C1 segment of cervical spinal cord (tissue), 14 donors: Measurements from ENCODE around the gene PCDH15.
"Not testable (repeated sequence)": the region's sequence is repeated elsewhere in the genome, so short reads cannot be mapped to it uniquely, and the experiment has no call there.

ENCODE experiments used
- DNase-seq, 14 donors: peaks; one replicate each; lab custom pipeline; 2025; lab: John Stamatoyannopoulos, UW

The PCDH15 gene

DNA sequence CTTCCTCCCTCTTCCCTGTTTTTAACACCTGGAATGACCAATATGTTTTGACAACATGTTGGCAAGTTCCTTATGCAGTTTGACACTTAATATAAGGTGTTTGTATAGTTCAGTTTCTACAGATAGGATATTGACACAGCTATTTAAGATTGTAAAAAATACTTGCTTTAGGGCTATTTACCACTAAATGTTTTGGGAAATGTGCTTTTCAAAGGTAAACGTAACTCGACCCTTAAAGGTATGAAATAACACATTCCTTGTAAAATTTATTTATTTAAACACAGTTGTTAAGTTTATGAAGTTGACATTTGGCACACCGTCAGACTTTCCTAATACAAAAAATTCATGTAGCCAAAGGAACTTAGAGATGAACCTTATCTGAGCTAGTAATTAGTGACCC lies 817.6 kb downstream of the PCDH15 start:
- DNase-seq, result no peak

DNA sequence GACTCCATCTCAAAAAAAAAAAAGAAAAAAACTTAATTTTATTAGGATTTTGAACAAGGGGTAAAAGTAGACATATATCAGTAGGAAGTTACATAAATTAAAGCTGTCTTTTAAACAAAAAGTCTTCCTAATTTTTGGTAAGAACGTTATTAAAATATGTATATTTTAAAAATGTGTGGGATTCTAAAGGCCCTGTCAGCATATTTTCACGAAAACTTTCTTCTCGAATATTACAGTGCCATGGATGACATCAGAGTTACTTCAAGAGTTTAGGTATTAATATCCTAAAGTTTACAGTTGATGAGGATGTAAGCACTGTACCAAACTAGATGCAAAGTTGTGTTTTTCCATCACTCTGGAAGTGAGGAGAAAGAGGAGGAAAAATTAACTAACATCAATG lies 820.8 kb downstream of the PCDH15 start:
- DNase-seq, result no peak

DNA sequence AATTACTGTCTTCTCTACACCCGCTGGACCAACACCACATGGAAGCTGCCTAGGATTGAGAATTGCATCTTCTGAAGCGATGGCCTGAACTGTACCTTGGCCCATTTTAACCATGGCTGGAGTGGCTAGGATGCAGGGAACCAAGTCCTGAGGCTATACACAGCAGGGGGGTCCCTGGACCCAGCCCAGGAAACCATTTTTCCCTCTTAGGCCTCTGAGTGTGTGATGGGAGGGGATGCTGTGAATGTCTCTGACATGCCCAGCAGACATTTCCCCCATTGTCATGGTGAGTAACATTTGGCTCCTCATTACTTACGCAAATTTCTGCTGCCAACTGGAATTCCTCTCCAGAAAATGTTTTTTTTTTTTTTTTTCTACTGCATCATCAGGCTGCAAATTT lies 822.7 kb downstream of the PCDH15 start:
- no peak for DNase-seq

GRCh38 chr10:53977267-53977666 lies 823.8 kb downstream of the PCDH15 start:
- DNase-seq, result no peak

DNA sequence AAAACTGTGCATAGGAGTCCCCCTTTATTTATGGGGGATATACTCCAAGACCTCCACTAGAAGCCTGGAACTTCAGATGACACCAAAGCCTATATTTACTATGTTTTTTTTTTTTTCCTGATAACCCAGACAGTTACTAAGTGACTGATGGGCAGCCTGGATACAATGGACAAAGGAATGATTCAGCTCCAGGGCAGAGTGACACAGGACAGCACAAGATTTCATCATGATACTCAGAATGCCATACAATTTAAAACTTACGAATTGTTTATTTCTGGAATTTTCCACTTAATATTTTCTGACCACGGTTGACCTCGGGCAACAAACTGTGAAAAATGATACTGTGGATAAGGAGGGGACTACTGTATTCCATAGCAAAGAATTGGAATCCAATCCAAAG lies 843.6 kb downstream of the PCDH15 start:
- DNase-seq, result peak in 2 of 14 donors; percentile 6 to 17

DNA sequence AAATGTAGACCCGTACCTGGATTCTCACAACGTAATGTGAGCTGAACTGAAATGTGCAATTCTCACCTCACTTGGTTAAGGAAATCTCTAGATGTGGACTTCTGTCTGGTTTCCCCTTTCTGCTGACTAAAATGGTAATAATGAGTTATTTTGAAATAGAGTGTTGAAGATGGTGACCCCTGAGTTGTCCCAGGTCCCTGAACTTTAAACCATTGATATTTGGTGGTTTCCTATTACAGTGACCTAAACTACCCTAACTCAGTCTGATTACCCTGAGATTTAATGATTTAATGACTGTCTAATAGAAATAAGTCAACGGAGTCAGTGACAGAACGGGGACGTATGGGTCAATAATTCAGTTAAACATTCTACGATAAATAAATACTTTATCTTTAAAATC lies 845.9 kb downstream of the PCDH15 start:
- DNase-seq, result no peak

GRCh38 chr10:53952698-53953630 lies 848.1 kb downstream of the PCDH15 start:
- no peak for DNase-seq

- no peak for DNase-seq
These were observed 861.4 kb downstream of the PCDH15 start for GRCh38 chr10:53939654-53940053.

DNA sequence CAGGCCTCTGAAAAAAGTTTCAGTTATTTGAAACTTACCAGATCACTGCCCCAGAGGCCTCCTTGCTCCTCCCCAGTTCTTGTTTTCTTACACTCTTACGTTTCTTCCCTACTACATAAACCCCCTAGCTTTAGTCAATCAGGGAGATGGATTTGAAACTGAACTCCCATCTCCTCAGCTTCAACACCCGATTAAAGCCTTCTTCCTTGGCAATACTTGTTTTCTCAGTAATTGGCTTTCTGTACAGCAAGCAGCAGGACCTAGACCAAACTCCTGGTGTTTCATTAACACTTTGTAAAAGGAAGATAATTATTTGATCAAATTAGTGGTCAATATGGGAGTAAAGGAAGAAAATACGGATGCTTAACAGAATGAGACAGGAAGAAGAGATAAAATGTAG lies 870.4 kb downstream of the PCDH15 start:
- DNase-seq, result no peak

- DNase-seq, result not testable (repeated sequence)
These were observed 876.9 kb downstream of the PCDH15 start for GRCh38 chr10:53924051-53924700.

GRCh38 chr10:53918755-53919154 lies 882.3 kb downstream of the PCDH15 start:
- no peak for DNase-seq

GRCh38 chr10:53909791-53910190 lies 891.2 kb downstream of the PCDH15 start:
- DNase-seq, result no peak

GRCh38 chr10:53904506-53905241 lies 896.4 kb downstream of the PCDH15 start:
- DNase-seq, result no peak

DNA sequence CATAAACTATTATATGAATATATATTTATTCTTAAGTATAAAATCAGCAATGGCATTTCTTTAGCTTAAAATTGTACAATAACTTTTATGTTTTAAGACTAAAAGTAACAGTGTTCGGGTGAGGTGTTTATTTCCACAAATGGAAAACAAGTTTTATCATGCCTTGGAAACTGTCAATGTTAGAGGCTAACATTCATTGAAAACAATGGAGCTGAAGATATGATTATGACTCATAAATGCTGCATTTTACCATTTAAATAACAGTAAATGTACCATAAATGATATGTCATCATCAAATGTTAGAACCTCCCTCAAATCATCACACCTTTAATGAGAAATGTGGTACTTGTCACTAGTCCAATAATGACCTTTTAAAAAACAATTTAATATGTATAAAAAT lies 897.3 kb downstream of the PCDH15 start:
- DNase-seq, result no peak

DNA sequence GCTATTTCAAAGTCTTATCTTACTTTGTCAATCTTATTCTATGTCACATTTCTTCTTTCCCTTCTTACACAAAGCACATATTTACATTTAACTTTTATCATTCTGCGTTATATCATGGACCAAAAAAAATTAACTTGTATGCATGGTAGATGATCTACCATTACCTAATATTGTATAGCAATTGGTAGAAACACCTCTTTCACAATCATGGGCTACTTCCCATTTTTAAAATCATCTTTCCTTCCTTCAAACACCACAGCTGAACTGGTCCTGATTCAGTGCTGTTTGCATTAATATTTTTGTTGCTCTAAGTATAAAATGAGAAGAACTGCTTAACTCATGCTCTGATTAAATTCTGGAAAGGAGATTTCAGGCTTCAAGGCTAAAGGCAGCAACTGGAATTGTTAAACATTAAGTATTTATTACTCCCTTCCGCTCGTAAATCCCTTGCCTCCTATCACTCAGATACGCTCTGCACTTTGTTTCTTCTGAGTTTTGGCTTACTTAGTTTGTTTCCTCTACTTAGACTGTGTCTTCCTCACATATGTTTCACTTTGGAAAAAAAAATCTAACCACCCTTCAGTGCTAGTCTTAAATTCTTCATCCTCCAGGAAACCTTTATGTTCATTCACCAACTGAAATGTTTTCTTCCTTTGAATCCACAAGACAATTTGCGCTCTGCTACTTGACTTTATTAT lies 901.4 kb downstream of the PCDH15 start:
- DNase-seq, result no peak

DNA sequence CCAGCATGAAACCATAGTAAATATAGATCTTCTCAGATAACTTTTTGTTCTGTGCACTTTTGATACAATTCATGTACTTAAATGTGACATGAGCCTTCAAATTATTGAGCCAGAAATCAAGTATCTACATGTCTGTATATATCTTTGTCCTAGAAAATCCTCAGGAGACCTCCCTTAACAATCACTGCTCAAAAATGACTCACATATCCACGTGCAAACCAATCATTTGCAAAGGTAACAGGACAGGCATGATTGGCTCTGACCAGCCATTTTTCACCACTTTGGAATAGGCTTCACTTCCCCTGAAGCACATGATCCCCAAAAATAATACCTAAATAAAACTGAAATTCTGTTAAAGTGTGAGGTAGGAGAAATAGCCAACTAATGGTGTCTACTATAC lies 902.5 kb downstream of the PCDH15 start:
- no peak for DNase-seq

DNA sequence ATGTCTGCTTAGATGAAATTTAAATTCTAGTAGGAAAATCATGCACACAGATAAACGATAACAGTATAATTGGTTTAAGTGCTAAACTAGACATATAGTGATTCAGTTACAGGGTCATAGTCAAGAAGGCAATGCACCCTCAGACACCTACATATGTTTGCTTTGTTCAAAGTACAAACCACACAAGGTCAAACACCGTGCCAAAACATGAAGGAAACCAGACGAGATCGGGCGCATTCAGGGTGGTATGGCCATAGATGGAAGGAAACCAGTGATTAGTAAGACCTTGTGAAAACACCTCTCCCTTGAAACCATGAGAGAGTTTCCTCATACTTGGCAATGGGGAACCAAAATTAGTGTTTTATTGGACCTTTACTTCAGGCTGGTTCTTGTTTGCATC lies 906.9 kb downstream of the PCDH15 start:
- DNase-seq, result no peak

- DNase-seq, result no peak
These were observed 908.0 kb downstream of the PCDH15 start for GRCh38 chr10:53893061-53893460.

GRCh38 chr10:53886325-53887300 lies 914.4 kb downstream of the PCDH15 start:
- DNase-seq, result no peak

- no peak for DNase-seq
These were observed 936.2 kb downstream of the PCDH15 start for GRCh38 chr10:53864846-53865245.
